Activated CD8-positive, alpha-beta T cell treated with anti-CD3 and anti-CD28 coated beads for 36 hours (primary cell): ENCODE measurements around the gene PPP1R7. TPM values are rescaled to one million over a fixed set of nuclear protein-coding genes. Genes with fewer than 3 reads are reported as not detected.

Source experiments
- ATAC-seq: fragments of 200-7000 bp; cut with Tn5 transposase; one replicate; pipeline ENCODE4 v1.10.0; 2021; ENCODE audit warnings: mild to moderate bottlenecking, moderate library complexity
- CTCF ChIA-PET: fragments of 350-600 bp; sonication (Branson Sonifier 250); formaldehyde crosslinking; loops from one replicate; lab custom pipeline; 2021; ENCODE audit warnings: antibody characterized with exemption; lab: Charles Lee
- POLR2A ChIA-PET: fragments of 350-600 bp; sonication (Branson Sonifier 250); formaldehyde crosslinking; loops from one replicate; lab custom pipeline; 2021; ENCODE audit warnings: antibody characterized with exemption; lab: Charles Lee
- DNase-seq: peaks from one replicate; pipeline ENCODE4 v3.0.0-alpha.2; 2020
- H3K27ac Mint-ChIP-seq: one replicate; pipeline ENCODE4 v1.8.0; 2021; ENCODE audit warnings: mild to moderate bottlenecking, mixed read lengths
- H3K27me3 Mint-ChIP-seq: one replicate; pipeline ENCODE4 v1.8.0; 2021; ENCODE audit warnings: mixed read lengths
- H3K36me3 Mint-ChIP-seq: one replicate; pipeline ENCODE4 v1.8.0; 2021; ENCODE audit warnings: low read depth, mixed read lengths
- H3K4me1 Mint-ChIP-seq: one replicate; pipeline ENCODE4 v1.8.0; 2021; ENCODE audit warnings: low read depth, mixed read lengths
- H3K4me3 Mint-ChIP-seq: one replicate; pipeline ENCODE4 v1.8.0; 2021; ENCODE audit warnings: mild to moderate bottlenecking, moderate library complexity, mixed read lengths
- H3K9me3 Mint-ChIP-seq: one replicate; pipeline ENCODE4 v1.8.0; 2021; ENCODE audit warnings: mixed read lengths
- intact Hi-C: fragments of 100-400 bp; cut with micrococcal nuclease; formaldehyde crosslinking; loops from one replicate; pipeline ENCODE4 v1.10.0; 2022
- total RNA-seq, 2 experiments: library from RNA; stranded (reverse); gene quantifications; one replicate each; pipeline ENCODE4 v1.2.3, GENCODE V29; 2021
- TF ChIP-seq, protein P1 (sequence below): fragments of 200-600 bp; IDR thresholded peaks from one replicate; pipeline ENCODE4 v1.8.0; 2022; ENCODE audit warnings: antibody characterized with exemption, mild to moderate bottlenecking

PPP1R7 gene
- total RNA-seq, 2 experiments from 2014 or later: 82.9 to 88.7 TPM

DNA sequence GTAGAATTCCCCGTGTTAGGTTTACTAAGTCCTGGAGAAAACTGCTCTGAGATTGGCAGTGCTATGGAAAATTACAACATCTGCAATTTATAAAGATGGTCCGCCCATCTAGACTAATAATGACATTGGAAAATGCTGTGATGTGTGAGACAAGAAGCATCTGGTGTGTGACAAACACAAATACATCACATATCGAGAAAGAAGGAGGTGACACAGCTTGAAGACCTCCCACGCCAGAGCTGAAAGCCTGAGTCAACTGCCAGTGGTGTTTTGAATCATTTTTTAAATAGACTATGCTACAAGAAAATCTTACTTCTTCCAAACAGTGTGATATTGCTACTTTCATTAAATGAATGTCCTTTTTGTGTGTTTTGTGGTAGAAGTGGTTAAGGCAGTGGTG lies 29.6 kb downstream of the PPP1R7 start:
- peak; percentile 74 for ATAC-seq
- CTCF ChIA-PET: interaction anchor here (1.3 kb wide), 1 partner anchor 101 kb away, joined by 4 read pairs; no protein-coding TSS in a partner anchor

DNA sequence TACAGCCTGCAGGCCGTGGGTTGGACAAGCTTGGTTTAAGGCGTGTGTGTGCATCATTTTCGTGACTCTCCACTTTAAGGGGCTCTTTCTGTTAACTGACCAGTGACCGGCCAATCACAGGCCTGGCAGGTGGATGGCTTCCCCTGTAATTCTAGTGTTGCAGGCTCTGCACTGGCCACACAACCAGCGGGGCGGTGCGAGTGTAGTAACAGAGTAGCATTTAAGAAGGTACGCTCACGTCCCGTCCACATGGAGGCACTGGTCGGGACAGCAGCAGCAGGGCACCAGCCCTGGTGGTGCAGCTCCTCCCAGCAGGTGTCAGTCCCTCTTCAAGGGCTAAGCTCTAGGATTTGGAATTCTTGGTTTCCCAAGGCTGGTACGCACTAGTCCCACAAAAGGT lies 30.2 kb downstream of the PPP1R7 start:
- no peak overlapping the region for H3K27ac Mint-ChIP-seq
- ChIA-PET CTCF (interaction anchor here (1.3 kb wide), 1 partner anchor 102 kb away, joined by 4 read pairs; no protein-coding TSS in a partner anchor), POLR2A (interaction anchor here (0.6 kb wide), 1 partner anchor 331 kb away, joined by 3 read pairs; no protein-coding TSS in a partner anchor)
- ATAC-seq (no peak), DNase-seq (no peak)
- peaks cover 5% of the 10 kb centered on the region for H3K4me1 Mint-ChIP-seq
- H3K9me3 Mint-ChIP-seq: no peaks in the 10 kb centered on the region
- no peak overlapping the region for H3K4me3 Mint-ChIP-seq
- intact Hi-C loops: no loop called here
- H3K36me3 Mint-ChIP-seq: peaks cover 6% of the 10 kb centered on the region
- no peaks in the 10 kb centered on the region for H3K27me3 Mint-ChIP-seq
- TF ChIP-seq, protein P1, sequence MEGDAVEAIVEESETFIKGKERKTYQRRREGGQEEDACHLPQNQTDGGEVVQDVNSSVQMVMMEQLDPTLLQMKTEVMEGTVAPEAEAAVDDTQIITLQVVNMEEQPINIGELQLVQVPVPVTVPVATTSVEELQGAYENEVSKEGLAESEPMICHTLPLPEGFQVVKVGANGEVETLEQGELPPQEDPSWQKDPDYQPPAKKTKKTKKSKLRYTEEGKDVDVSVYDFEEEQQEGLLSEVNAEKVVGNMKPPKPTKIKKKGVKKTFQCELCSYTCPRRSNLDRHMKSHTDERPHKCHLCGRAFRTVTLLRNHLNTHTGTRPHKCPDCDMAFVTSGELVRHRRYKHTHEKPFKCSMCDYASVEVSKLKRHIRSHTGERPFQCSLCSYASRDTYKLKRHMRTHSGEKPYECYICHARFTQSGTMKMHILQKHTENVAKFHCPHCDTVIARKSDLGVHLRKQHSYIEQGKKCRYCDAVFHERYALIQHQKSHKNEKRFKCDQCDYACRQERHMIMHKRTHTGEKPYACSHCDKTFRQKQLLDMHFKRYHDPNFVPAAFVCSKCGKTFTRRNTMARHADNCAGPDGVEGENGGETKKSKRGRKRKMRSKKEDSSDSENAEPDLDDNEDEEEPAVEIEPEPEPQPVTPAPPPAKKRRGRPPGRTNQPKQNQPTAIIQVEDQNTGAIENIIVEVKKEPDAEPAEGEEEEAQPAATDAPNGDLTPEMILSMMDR: no peak

More for the DNA sequence above, 29.6 kb downstream of the PPP1R7 start:
- no peak overlapping the region for H3K4me3 Mint-ChIP-seq
- POLR2A ChIA-PET: no interaction called here
- intact Hi-C loops: no loop called here
- TF ChIP-seq, protein P1: no peak
- no peaks in the 10 kb centered on the region for H3K9me3 Mint-ChIP-seq
- no peaks in the 10 kb centered on the region for H3K27me3 Mint-ChIP-seq
- DNase-seq: peak; percentile 51
- peaks cover 5% of the 10 kb centered on the region for H3K4me1 Mint-ChIP-seq
- peak overlapping the region; percentile 6 for H3K27ac Mint-ChIP-seq
- H3K36me3 Mint-ChIP-seq: peaks cover 12% of the 10 kb centered on the region

DNA sequence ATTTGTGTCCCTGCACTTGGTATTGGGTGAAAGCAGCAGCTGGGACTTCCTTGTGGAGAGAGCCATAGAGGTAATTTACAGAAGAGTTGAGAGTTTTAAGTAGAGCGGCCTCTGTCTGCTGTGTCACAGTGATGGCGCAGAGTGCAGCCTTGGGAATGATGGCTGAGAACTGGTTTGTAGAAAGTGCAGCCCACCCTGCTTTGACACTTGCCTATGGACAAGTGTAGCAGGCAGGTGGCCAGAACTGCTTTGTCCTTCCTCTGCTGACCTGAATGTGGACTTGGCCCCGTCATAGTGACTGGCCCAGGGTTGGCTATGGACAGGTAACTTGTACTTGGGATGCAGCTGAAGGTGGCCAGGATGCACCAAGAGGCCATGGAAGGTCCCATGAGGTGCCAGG lies 31.9 kb downstream of the PPP1R7 start:
- ATAC-seq (no peak), DNase-seq (no peak)
- ChIA-PET POLR2A (no interaction called here), CTCF (no interaction called here)
- Mint-ChIP-seq H3K27ac (no peak overlapping the region), H3K4me3 (no peak overlapping the region), H3K27me3 (no peaks in the 10 kb centered on the region), H3K36me3 (peaks cover 6% of the 10 kb centered on the region), H3K4me1 (peaks cover 5% of the 10 kb centered on the region), H3K9me3 (no peaks in the 10 kb centered on the region)
- intact Hi-C loops: no loop called here
- TF ChIP-seq, protein P1: no peak

DNA sequence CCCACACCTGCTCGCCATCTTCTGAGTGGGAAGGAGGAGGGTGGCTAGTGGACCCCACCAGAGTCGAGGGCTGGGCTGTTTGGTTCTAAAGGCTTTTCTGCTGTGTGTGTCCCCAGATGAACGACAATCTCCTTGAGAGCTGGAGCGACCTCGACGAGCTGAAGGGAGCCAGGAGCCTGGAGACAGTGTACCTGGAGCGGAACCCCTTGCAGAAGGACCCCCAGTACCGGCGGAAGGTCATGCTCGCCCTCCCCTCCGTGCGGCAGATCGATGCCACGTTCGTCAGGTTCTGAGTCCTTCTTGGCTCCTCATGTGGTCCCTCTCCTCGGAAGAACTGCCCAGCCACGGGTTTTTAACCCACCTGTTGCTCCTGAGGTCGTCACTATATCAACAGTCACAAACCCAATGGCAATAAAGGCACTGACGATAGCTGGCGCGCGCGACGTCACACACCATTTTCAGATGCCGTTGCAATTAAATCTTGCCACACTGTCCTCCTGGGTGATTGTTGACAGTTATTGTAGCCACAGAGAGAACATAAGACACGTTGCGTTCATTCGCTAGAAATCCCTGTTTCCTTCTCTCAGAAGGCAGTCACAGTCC lies 32.4 kb downstream of the PPP1R7 start:
- Mint-ChIP-seq H3K36me3 (peaks cover 6% of the 10 kb centered on the region), H3K9me3 (no peaks in the 10 kb centered on the region)
- CTCF ChIA-PET: no interaction called here

DNA sequence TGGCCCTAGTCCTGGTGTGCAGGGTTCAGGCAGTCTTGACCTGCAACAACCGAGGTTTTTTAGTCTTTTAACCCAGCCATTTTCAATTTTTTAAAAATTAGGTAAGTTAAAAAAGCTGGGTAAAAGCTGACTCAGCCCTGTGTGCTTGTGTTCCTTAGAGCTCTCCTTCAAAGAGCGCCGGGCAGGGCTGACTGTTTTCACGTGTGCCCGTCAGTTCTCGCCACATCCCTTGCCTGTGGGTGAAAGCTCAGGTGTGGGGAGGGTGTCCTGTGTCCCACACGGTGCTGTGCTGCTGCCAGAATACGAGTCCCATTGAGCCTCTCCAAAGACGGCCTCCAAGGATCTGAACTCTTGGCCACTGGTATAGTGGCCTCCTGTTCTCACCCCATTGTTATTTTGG lies 33.0 kb downstream of the PPP1R7 start:
- DNase-seq (no peak), ATAC-seq (no peak)
- ChIA-PET POLR2A (interaction anchor here (0.6 kb wide), 1 partner anchor 143 kb away, joined by 3 read pairs; no protein-coding TSS in a partner anchor), CTCF (interaction anchor here (0.8 kb wide), 1 partner anchor 306 kb away, joined by 4 read pairs; no protein-coding TSS in a partner anchor)
- Mint-ChIP-seq H3K27ac (no peak overlapping the region), H3K9me3 (no peaks in the 10 kb centered on the region), H3K36me3 (peaks cover 6% of the 10 kb centered on the region), H3K27me3 (no peaks in the 10 kb centered on the region), H3K4me3 (no peak overlapping the region), H3K4me1 (peaks cover 5% of the 10 kb centered on the region)
- TF ChIP-seq, protein P1: no peak
- intact Hi-C loops: no loop called here

More for the DNA sequence above, 32.4 kb downstream of the PPP1R7 start:
- intact Hi-C loops: no loop called here
- peaks cover 5% of the 10 kb centered on the region for H3K4me1 Mint-ChIP-seq
- TF ChIP-seq, protein P1: no peak
- POLR2A ChIA-PET: interaction anchor here (0.6 kb wide), 1 partner anchor 143 kb away, joined by 3 read pairs; no protein-coding TSS in a partner anchor
- H3K4me3 Mint-ChIP-seq: no peak overlapping the region
- DNase-seq: no peak
- H3K27ac Mint-ChIP-seq: no peak overlapping the region
- no peaks in the 10 kb centered on the region for H3K27me3 Mint-ChIP-seq
- ATAC-seq: no peak
